OCI-LY7 (cell line): Measurements from ENCODE around the gene CNIH1.

ENCODE experiments used
- EZH2phosphoT487 ChIP-seq: fragments of 200-600 bp; sonication (generic); IDR thresholded peaks from 2 replicates; pipeline ENCODE4 v1.6.1; 2018; ENCODE audit warnings: low read depth, borderline replicate concordance, mild to moderate bottlenecking, mixed run types, antibody characterized with exemption, low read length, moderate library complexity, mixed read lengths
- TF ChIP-seq, protein P1 (sequence below): fragments of 200-600 bp; sonication (generic); conservative IDR thresholded peaks from 2 replicates; pipeline ENCODE4 v1.5.1; 2014; ENCODE audit warnings: mild to moderate bottlenecking, antibody characterized with exemption, low read length, moderate library complexity, mixed read lengths

DNA sequence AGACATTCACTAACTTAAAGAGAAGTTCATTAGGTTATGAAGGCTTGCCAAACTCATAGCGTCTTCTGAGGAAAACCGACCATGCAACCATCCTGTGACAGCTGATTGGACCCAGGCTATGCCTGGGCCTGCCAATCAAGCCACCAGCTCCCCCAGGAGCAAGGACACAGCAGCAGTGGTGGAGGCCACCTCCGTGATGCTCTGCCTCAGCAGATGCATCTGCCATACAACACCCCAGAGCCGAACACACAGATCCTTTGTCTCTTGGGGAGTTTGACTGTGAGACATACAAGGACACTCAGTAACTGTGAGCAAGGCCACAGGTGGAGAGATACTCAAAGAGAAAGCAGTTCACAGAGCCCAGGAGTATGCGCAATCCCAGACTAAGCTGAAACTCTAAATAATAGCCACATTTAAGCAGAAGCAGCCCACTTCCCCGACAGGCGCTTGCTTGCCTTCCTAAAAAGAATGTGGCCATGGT lies 10.0 kb upstream of the CNIH1 start:
- no peak for TF ChIP-seq EZH2phosphoT487
- TF ChIP-seq, protein P1, sequence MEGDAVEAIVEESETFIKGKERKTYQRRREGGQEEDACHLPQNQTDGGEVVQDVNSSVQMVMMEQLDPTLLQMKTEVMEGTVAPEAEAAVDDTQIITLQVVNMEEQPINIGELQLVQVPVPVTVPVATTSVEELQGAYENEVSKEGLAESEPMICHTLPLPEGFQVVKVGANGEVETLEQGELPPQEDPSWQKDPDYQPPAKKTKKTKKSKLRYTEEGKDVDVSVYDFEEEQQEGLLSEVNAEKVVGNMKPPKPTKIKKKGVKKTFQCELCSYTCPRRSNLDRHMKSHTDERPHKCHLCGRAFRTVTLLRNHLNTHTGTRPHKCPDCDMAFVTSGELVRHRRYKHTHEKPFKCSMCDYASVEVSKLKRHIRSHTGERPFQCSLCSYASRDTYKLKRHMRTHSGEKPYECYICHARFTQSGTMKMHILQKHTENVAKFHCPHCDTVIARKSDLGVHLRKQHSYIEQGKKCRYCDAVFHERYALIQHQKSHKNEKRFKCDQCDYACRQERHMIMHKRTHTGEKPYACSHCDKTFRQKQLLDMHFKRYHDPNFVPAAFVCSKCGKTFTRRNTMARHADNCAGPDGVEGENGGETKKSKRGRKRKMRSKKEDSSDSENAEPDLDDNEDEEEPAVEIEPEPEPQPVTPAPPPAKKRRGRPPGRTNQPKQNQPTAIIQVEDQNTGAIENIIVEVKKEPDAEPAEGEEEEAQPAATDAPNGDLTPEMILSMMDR: no peak
